Esophagus muscularis mucosa (tissue), 4 donors: ENCODE results near the gene NLRP11. TPM values are rescaled to one million over a fixed set of nuclear protein-coding genes. Genes with fewer than 3 reads are reported as not detected.

Source experiments
- DNase-seq: peaks from one replicate; pipeline ENCODE4 v3.0.0-alpha.2; 2017; ENCODE audit errors: extremely low spot score
- H3K27ac ChIP-seq, 4 donors: fragments of 200-600 bp; sonication (generic); replicated peaks in 1 of 4; 1 replicate in 3 of 4; 2 replicates in 1 of 4; pipeline ENCODE4 v1.5.1; 2016 to 2019; ENCODE audit warnings: mild to moderate bottlenecking in 1 of 4
- H3K27me3 ChIP-seq, 4 donors: fragments of 200-600 bp; sonication (generic); one replicate each; pipeline versions ENCODE4 v1.5.1 to v1.6.0; 2016 to 2019
- H3K36me3 ChIP-seq, 4 donors: fragments of 200-600 bp; sonication (generic); one replicate each; pipeline ENCODE4 v1.5.1; 2016 to 2019
- H3K4me1 ChIP-seq, 4 donors: fragments of 200-600 bp; sonication (generic); one replicate each; pipeline ENCODE4 v1.5.1; 2016 to 2019
- H3K4me3 ChIP-seq, 4 donors: fragments of 200-600 bp; sonication (generic); 1 replicate in 2 of 4; 2 replicates in 2 of 4; pipeline ENCODE4 v1.5.1; 2016 to 2019; ENCODE audit warnings: mild to moderate bottlenecking in 4 of 4, moderate library complexity in 1 of 4
- H3K9me3 ChIP-seq, 4 donors: fragments of 200-600 bp; sonication (generic); 1 replicate in 3 of 4; 2 replicates in 1 of 4; pipeline ENCODE4 v1.5.1; 2016 to 2019
- EP300 ChIP-seq: sonication (generic); formaldehyde crosslinking; IDR thresholded peaks from one replicate; pipeline ENCODE4 v1.6.1; 2017; ENCODE audit warnings: antibody characterized with exemption
- POLR2A ChIP-seq: fragments of 450-650 bp; IDR thresholded peaks from one replicate; pipeline ENCODE4 v1.6.1; 2017; ENCODE audit warnings: antibody characterized with exemption, moderate library complexity, mild to moderate bottlenecking, low read depth
- POLR2AphosphoS5 ChIP-seq, 2 donors: sonication (generic); formaldehyde crosslinking; IDR thresholded peaks; one replicate each; pipeline ENCODE4 v1.6.1; 2017; ENCODE audit warnings: antibody characterized with exemption in 2 of 2
- WGBS: methylation state at CpG from one replicate; pipeline ENCODE4 v1.1.5; 2018; 5-methylcytosine and 5-hydroxymethylcytosine counted together
- intact Hi-C: fragments of 100-400 bp; cut with DNase I; formaldehyde crosslinking; loops from one replicate; pipeline ENCODE4 v1.15.1; 2023
- total RNA-seq, 4 donors: library from RNA; depleted of rRNA; stranded (reverse); fragments of >200 nt; gene quantifications; one replicate each; pipeline versions ENCODE4 v1.1.0 to v1.2.1, GENCODE V29; 2016
- TF ChIP-seq, protein P1 (sequence below), 3 experiments: fragments of 200-600 bp in 2 of 3; fragments of 450-650 bp in 1 of 3; sonication (generic) in 2 of 3; IDR thresholded peaks; one replicate each; pipeline ENCODE4 v1.5.1; 2017 to 2019; ENCODE audit warnings: antibody characterized with exemption in 3 of 3, mild to moderate bottlenecking in 2 of 3, moderate library complexity in 1 of 3

The NLRP11 gene
- total RNA-seq = not detected

DNA sequence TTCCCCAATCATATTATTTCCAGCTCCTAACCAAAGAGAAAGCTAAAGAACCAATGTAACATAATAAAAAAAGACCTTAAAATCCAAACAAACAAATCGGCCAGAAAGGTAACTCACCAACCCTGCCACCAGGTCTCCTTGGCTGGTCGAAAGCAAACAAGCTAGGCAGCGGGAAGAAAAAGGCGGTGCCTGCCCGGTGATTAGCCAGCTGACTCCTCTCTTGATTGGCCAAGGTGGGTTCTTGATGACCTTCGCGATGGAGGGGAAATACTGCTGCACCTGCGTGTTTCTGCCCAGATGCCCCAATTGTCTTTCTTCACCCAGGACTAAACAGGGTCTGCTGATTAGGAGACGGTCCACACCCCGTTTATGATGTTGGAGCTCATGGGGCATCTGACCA, at the start of gene NLRP11:
Gene NLRP11 (minus strand): TSS at position 154 of the 400 bp plus-strand sequence. CDS start 13,825 bp downstream, outside the sequence.
- no peaks in the 10 kb centered on the region for H3K36me3 ChIP-seq
- no peak within 1 kb of the TSS for H3K27ac ChIP-seq
- no peaks in the 10 kb centered on the region for H3K4me1 ChIP-seq
- H3K9me3 ChIP-seq = peaks cover 0 to 5% (median 0%) of the 10 kb centered on the region in 4 donors
- H3K4me3 ChIP-seq = no peak within 1 kb of the TSS
- TF ChIP-seq POLR2A (no peak), POLR2AphosphoS5 (IDR thresholded peaks at IDR 0.05) (no peak), EP300 (no peak)
- TF ChIP-seq, protein P1, sequence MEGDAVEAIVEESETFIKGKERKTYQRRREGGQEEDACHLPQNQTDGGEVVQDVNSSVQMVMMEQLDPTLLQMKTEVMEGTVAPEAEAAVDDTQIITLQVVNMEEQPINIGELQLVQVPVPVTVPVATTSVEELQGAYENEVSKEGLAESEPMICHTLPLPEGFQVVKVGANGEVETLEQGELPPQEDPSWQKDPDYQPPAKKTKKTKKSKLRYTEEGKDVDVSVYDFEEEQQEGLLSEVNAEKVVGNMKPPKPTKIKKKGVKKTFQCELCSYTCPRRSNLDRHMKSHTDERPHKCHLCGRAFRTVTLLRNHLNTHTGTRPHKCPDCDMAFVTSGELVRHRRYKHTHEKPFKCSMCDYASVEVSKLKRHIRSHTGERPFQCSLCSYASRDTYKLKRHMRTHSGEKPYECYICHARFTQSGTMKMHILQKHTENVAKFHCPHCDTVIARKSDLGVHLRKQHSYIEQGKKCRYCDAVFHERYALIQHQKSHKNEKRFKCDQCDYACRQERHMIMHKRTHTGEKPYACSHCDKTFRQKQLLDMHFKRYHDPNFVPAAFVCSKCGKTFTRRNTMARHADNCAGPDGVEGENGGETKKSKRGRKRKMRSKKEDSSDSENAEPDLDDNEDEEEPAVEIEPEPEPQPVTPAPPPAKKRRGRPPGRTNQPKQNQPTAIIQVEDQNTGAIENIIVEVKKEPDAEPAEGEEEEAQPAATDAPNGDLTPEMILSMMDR (IDR thresholded peaks at IDR 0.05) = no peak
- DNase-seq = no peak
- 90% methylated on average over 10 of the region's 10 CpGs for WGBS
- H3K27me3 ChIP-seq = peaks cover 0 to 6% (median 0%) of the 10 kb centered on the region in 4 donors
- intact Hi-C loops = no loop called here

DNA sequence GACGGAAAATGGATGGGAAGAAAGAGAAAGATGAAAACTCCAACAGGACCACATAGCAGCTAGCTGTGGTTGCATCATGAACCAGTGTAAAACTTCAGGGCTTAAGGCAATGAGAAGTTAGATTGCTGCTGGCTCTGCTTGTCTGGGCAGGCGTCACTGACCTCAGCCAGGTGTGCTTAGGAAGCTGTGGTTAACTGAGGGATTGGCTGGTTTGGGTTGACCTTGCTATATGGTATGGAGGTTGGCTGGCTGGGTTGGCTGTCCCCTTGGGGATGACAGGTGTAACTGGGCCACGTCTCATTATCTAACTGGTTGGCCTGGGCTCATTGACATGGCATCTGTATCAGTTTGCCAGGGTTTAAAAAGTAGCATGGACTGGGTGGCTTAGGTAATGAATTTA, 45.4 kb upstream of the NLRP11 start:
- Histone ChIP-seq H3K4me3 (no peak overlapping the region), H3K9me3 (peaks cover 0 to 23% (median 13%) of the 10 kb centered on the region in 4 donors), H3K27me3 (no peaks in the 10 kb centered on the region), H3K4me1 (no peaks in the 10 kb centered on the region), H3K36me3 (no peaks in the 10 kb centered on the region), H3K27ac (no peak overlapping the region)
- 68% methylated on average over 3 of the region's 3 CpGs for WGBS
- intact Hi-C loops = no loop called here
- DNase-seq = peak; percentile 78
- TF ChIP-seq EP300 (no peak), POLR2AphosphoS5 (IDR thresholded peaks at IDR 0.05) (no peak), POLR2A (no peak)

DNA sequence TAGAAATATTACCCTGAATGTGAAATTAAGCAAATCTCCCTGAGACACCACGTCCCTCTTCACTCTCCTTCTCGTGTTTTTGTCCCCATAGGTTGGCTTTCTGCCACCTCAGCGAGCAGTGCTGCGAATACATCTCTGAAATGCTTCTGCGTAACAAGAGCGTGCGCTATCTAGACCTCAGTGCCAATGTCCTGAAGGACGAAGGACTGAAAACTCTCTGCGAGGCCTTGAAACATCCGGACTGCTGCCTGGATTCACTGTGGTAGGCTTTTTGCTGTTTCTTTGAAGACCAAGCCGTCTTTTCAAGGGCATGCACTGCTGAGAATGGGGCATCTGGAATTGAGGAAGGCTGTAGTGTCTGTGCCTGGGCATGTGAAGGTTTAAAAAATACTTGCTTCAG, 38.9 kb upstream of the NLRP11 start:
- no peaks in the 10 kb centered on the region for H3K4me1 ChIP-seq
- intact Hi-C loops = no loop called here
- WGBS = 84% methylated on average over 11 of the region's 11 CpGs
- no peaks in the 10 kb centered on the region for H3K36me3 ChIP-seq
- TF ChIP-seq POLR2AphosphoS5 (IDR thresholded peaks at IDR 0.05) (no peak), EP300 (no peak), POLR2A (no peak)
- TF ChIP-seq, protein P1 (IDR thresholded peaks at IDR 0.05) = no peak
- peak; percentile 91 for DNase-seq
- H3K4me3 ChIP-seq = no peak overlapping the region
- peaks cover 0 to 8% (median 0%) of the 10 kb centered on the region in 4 donors for H3K27me3 ChIP-seq
- peaks cover 0 to 9% (median 0%) of the 10 kb centered on the region in 4 donors for H3K9me3 ChIP-seq
- H3K27ac ChIP-seq = no peak overlapping the region

DNA sequence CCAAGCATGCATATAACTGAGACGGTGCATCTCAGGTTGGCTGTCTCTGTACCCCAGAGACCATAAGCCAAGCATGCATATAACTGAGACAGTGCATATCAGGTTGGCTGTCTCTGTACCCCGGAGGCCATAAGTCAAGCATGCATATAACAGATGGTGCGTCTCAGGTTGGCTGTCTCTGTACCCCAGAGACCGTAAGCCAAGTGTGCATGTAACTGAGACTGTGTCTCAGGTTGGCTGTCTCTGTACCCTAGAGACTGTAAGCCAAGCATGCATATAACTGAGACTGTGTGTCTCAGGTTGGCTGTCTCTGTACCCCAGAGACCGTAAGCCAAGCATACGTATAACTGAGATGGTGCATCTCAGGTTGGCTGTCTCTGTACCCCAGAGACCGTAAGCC, 35.3 kb upstream of the NLRP11 start:
- peaks cover 0 to 4% (median 0%) of the 10 kb centered on the region in 4 donors for H3K9me3 ChIP-seq
- H3K36me3 ChIP-seq = no peaks in the 10 kb centered on the region
- no peak overlapping the region for H3K4me3 ChIP-seq
- 86% methylated on average over 5 of the region's 7 CpGs for WGBS
- no peak overlapping the region for H3K27ac ChIP-seq
- intact Hi-C loops = no loop called here
- peaks cover 0 to 8% (median 0%) of the 10 kb centered on the region in 4 donors for H3K27me3 ChIP-seq
- H3K4me1 ChIP-seq = no peaks in the 10 kb centered on the region
- TF ChIP-seq POLR2A = no peak
- no peak for TF ChIP-seq EP300
- no peak for TF ChIP-seq POLR2AphosphoS5 (IDR thresholded peaks at IDR 0.05)
- TF ChIP-seq, protein P1 (IDR thresholded peaks at IDR 0.05) = no peak
- DNase-seq = no peak

GRCh38 chr19:55866521-55866920, 34.7 kb upstream of the NLRP11 start:
- TF ChIP-seq, protein P1 (IDR thresholded peaks at IDR 0.05) = no peak
- no peak for TF ChIP-seq EP300
- TF ChIP-seq POLR2A = no peak
- TF ChIP-seq POLR2AphosphoS5 (IDR thresholded peaks at IDR 0.05) = no peak
- DNase-seq = no peak
- Histone ChIP-seq H3K4me3 (no peak overlapping the region), H3K27ac (no peak overlapping the region), H3K9me3 (peaks cover 0 to 4% (median 0%) of the 10 kb centered on the region in 4 donors), H3K36me3 (no peaks in the 10 kb centered on the region), H3K4me1 (no peaks in the 10 kb centered on the region), H3K27me3 (peaks cover 0 to 8% (median 0%) of the 10 kb centered on the region in 4 donors)
- WGBS = 62% methylated on average over 3 of the region's 3 CpGs
- intact Hi-C loops = no loop called here
